COLO668 (cell line): ENCODE results near the gene KIAA0930.

Experiments
- DNase-seq: peaks from one replicate; lab custom pipeline; 2025; ENCODE audit not compliant: unreplicated experiment; lab: John Stamatoyannopoulos, UW

The KIAA0930 gene

GRCh38 chr22:45238957-45239680 is 1.6 kb downstream of the KIAA0930 start:
- peak; percentile 24 for DNase-seq

GRCh38 chr22:45238076-45238956 is 2.4 kb downstream of the KIAA0930 start:
- no peak for DNase-seq

- peak; percentile 49 for DNase-seq
Observed at GRCh38 chr22:45237065-45237990, 3.4 kb downstream of the KIAA0930 start.

- DNase-seq = peak; percentile 91
Observed at GRCh38 chr22:45235851-45236342, 4.8 kb downstream of the KIAA0930 start.

DNA sequence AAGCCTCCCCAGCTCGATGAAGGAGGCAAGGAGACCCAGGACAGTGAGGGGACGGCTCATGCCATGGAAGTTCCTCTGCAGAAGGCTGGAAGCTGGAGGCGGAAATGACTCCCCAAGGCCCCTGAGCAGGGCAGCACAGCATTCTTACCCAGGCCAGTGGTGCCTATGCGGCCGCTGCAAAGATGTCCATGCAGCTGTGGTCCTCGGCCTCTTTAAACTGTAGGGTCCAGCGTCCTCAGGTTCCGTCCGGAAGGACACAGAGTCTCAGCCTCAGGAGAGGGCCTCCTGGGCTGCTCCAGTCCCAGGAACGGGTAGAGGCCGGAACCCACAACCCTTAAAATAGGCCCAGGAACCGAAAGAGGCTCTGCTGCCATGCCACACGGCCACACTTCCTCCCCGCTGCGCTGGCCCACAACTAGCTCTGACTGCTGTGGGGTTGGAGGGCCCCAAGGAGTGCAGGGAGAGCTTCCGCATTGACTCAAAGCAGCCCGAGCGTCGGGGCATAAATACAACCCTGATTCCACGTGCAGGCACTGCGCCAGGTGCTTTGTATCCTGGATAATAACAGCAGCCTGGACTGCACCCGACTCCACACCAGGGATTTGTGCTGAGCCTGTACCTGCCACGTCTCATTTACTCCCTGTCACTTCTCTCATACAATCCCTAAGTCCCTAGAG is 5.5 kb downstream of the KIAA0930 start:
- peak; percentile 86 for DNase-seq

DNA sequence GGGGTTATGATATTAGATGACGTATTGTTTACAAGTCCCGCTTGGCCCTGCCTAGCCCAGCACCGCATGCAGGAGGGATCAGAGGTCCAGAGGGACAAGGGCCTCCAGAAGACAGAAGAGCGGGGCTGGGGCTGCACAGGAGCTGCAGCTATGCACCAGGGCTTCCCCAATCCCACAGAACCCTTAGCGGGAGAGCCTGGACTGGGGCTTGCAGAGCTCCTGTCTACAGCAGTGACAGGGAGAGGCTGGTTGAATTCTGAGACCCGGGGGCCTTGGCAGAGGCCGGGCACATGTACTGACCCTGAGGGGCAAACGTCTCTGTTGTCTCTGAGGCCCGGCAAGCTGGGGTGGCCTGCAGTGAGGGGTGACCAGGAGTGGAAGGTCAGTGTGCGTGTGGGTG is 6.9 kb downstream of the KIAA0930 start:
- DNase-seq = no peak

- no peak for DNase-seq
Observed at GRCh38 chr22:45233386-45233785, 7.3 kb downstream of the KIAA0930 start.

- DNase-seq = no peak
Observed at GRCh38 chr22:45231293-45231692, 9.4 kb downstream of the KIAA0930 start.

- DNase-seq = no peak
Observed at GRCh38 chr22:45230026-45230721, 10.5 kb downstream of the KIAA0930 start.

GRCh38 chr22:45229181-45229580 is 11.5 kb downstream of the KIAA0930 start:
- no peak for DNase-seq

DNA sequence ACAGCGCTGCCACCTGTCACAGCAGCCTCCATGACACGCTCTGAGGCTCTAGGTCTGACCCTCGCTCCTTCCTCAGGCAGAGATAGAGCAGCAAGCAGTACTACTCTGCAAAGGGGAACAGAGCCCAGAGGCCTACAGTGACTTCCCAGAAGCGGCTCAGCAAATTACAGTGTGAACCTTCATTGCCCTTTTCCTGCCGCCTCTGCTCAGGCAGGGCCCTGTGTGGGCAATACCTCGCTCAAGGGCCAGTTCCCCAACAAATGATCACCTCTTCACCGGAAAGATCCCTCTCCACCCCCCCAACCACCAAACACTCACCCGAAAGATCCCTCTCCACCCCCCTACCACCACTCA is 12.3 kb downstream of the KIAA0930 start:
- no peak for DNase-seq

DNA sequence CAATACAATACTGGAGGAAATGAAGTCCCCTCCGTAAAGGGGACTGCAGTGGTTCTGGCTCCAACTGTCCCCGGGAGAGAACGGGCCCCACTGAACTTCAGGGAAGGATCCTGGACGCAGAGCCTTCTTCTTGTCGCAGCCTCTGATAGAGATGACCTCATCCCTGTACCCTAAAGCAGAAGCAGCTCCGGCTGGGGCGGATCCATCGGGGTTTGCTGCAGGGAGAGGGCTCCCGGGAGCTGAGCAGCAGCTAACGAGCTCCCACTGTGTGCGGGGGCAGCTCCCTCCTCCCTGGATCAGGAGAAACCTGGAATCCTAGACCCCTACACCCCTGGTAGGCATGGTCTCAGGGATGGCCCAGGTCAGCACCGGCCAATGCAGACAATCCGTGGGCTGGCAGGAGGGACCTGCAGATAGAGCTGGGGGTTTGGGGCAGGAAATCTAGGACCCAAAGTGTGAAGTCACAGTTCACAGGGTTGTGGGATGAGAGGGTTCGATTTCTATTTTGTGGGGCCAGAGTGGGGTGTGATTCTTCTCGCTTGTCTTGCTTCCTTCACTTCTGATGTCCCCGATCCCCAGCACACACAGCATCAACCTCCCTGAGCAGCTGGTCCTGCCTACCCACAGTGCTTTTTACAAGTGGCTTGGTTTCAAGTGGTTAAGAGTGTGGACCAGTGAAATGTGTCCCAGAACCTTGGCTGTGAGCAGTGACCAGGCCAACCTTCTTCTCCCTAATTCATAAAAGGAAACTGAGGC is 12.9 kb downstream of the KIAA0930 start:
- DNase-seq = no peak

DNA sequence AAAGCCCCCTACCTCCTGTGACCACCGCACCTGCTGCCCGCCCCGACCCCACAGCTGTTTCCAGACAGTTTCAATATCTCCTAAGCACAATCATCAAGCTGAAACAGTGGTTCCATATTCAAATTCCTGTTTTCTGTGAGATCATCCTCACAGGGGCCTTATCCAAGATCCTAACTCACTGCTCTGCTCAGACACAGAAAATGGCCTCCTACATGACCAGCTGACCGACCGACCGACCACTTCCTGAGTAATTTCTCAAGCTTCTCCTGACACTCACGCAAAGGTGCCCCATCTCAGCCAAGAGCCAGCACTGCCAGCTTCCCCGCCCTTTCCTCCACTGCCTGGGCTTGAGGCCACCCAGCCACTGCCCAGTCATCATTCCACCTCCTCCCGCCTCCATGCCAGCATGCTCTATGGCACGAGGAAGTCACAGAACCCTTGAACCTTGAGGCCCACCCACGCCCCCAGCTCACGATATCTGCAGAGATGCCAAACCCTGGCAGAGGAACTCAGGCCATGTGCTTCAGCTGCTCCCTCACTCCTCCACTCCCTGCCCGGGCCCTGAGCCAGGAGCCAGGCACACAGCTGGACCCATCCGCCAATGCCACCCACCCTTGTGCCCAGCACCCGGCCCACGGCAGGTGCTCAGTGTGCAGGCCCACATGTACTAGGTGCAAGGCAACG is 14.0 kb downstream of the KIAA0930 start:
- no peak for DNase-seq

- DNase-seq = no peak
Observed at GRCh38 chr22:45225732-45226502, 14.8 kb downstream of the KIAA0930 start.

- no peak for DNase-seq
Observed at GRCh38 chr22:45224988-45225731, 15.5 kb downstream of the KIAA0930 start.

DNA sequence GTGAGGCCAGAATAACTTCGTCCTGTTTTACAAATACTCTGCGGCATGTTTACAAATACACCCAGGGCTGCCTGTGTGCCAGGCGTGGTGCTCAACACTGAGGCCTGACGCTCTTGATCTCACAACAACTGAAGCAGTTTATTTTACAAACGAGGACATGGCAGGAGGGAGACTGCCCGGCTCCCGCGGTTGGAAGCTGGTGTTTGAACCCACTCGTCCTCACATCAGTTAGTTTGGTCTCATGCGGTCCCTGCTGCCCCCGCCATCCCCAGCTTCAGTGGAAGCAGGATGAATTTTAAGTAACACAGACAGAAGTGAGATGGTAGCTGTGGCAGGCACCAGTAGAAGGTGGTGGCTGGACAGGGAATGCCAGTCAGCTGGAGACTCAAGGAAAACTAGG is 16.4 kb downstream of the KIAA0930 start:
- DNase-seq = no peak
